Measurements from ENCODE around the gene KCNA3. TPM values are rescaled to one million over a fixed set of nuclear protein-coding genes. Genes with fewer than 3 reads are reported as not detected.

Gene KCNA3
- total and polyA plus RNA-seq, 2 of the 8 experiments (the other 6 are each of a cell fraction or from before 2014, with no cell fraction given) = 0.95 to 1.1 TPM

DNA sequence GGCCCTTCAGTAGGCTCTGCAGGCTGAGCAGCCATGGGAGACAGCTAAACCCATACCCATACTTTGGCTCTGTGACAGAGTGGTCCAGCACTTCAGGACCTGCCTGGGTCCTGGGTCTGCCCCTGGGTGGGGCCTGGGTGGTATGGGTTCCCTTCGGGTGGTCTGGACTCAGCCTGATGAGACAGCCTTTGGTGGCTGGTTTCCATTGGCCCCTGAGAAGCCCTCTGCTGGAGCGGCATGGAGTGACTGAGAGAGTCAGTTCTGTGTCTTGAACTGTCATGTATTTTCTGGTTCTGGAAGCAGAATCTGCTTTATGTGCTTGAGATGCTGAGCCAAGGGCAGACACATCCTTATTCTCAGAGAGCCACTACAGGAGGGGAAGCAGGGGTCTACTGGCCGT lies 37.3 kb downstream of the KCNA3 start (continued):
- no peak for TF ChIP-seq NANOG (IDR thresholded peaks at IDR 0.05; ENCODE audit: insufficient read depth, low read depth, low read length, poor library complexity, severe bottlenecking)
- TF ChIP-seq SIRT6 (IDR thresholded peaks at IDR 0.05; ENCODE audit: low read length) = no peak
- TF ChIP-seq, protein P1, sequence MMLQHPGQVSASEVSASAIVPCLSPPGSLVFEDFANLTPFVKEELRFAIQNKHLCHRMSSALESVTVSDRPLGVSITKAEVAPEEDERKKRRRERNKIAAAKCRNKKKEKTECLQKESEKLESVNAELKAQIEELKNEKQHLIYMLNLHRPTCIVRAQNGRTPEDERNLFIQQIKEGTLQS (IDR thresholded peaks at IDR 0.05; ENCODE audit: insufficient read depth, low read depth, low read length) = no peak
- TF ChIP-seq TBP (IDR thresholded peaks at IDR 0.05; ENCODE audit: low read depth, low read length) = no peak
- no peak for TF ChIP-seq KDM5A (IDR thresholded peaks at IDR 0.05; ENCODE audit: low read length)
- TF ChIP-seq, protein P2, sequence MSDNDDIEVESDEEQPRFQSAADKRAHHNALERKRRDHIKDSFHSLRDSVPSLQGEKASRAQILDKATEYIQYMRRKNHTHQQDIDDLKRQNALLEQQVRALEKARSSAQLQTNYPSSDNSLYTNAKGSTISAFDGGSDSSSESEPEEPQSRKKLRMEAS (IDR thresholded peaks at IDR 0.05) = no peak
- no peak for TF ChIP-seq SRF (IDR thresholded peaks at IDR 0.05; ENCODE audit: low read depth, low read length)
